Liver (tissue), 9 donors: Measurements from ENCODE around the gene NDUFS2. TPM values are rescaled to one million over a fixed set of nuclear protein-coding genes. Genes with fewer than 3 reads are reported as not detected.

ENCODE experiments used
- DNase-seq: peaks from one replicate; pipeline ENCODE4 v3.0.0-alpha.2; 2017; ENCODE audit warnings: low spot score
- H3K27ac ChIP-seq, 2 donors: one replicate each; pipeline ENCODE4 v1.7.0; 2013; ENCODE audit warnings: inconsistent platforms in 2 of 2, low read length in 2 of 2, control low read depth in 1 of 2, low read depth in 1 of 2, mild to moderate bottlenecking in 1 of 2
- H3K27me3 ChIP-seq, 4 donors: one replicate each; pipeline versions ENCODE4 v1.6.1 to v1.7.0; 2013; ENCODE audit warnings: low read length in 3 of 4, inconsistent platforms in 1 of 4, mild to moderate bottlenecking in 1 of 4, moderate library complexity in 1 of 4; ENCODE audit not compliant: control insufficient read depth in 4 of 4, insufficient read depth in 4 of 4
- H3K36me3 ChIP-seq, 4 donors: one replicate each; pipeline versions ENCODE4 v1.6.1 to v1.7.0; 2013; ENCODE audit warnings: low read length in 3 of 4, mild to moderate bottlenecking in 3 of 4, low read depth in 1 of 4, moderate library complexity in 1 of 4; ENCODE audit not compliant: control insufficient read depth in 4 of 4, insufficient read depth in 3 of 4
- H3K4me1 ChIP-seq, 4 donors: one replicate each; pipeline versions ENCODE4 v1.6.1 to v1.7.0; 2013; ENCODE audit warnings: low read length in 3 of 4, mild to moderate bottlenecking in 3 of 4, moderate library complexity in 1 of 4; ENCODE audit not compliant: control insufficient read depth in 4 of 4, insufficient read depth in 4 of 4
- H3K4me3 ChIP-seq, 3 donors: one replicate each; pipeline versions ENCODE4 v1.6.1 to v1.7.0; 2013; ENCODE audit warnings: low read length in 3 of 3, control low read depth in 1 of 3, low read depth in 1 of 3, mild to moderate bottlenecking in 1 of 3
- H3K9ac ChIP-seq, 2 donors: one replicate each; pipeline ENCODE4 v1.7.0; 2013; ENCODE audit warnings: low read length in 2 of 2, mild to moderate bottlenecking in 2 of 2, moderate library complexity in 2 of 2, control low read depth in 1 of 2, low read depth in 1 of 2
- H3K9me3 ChIP-seq, 4 donors: one replicate each; pipeline versions ENCODE4 v1.6.1 to v1.7.0; 2013; ENCODE audit warnings: low read length in 3 of 4; ENCODE audit not compliant: control insufficient read depth in 4 of 4
- ATF3 ChIP-seq: IDR thresholded peaks from 2 replicates; pipeline ENCODE4 v1.6.1; 2016; ENCODE audit warnings: antibody characterized with exemption
- EGR1 ChIP-seq, 2 donors: IDR thresholded peaks; 2 replicates each; pipeline ENCODE4 v1.6.1; 2016 to 2018; ENCODE audit warnings: antibody characterized with exemption in 2 of 2, low read depth in 2 of 2
- FOXA1 ChIP-seq: IDR thresholded peaks from 2 replicates; pipeline ENCODE4 v1.6.1; 2016; ENCODE audit warnings: antibody characterized with exemption
- FOXA2 ChIP-seq: IDR thresholded peaks from 2 replicates; pipeline ENCODE4 v1.6.1; 2016; ENCODE audit warnings: antibody characterized with exemption
- GABPA ChIP-seq, 2 donors: IDR thresholded peaks in 1 of 2; conservative IDR thresholded peaks in 1 of 2; 2 replicates each; pipeline ENCODE4 v1.6.1; 2016; ENCODE audit warnings: antibody characterized with exemption in 2 of 2, mild to moderate bottlenecking in 1 of 2, moderate library complexity in 1 of 2
- HNF4A ChIP-seq, 2 donors: conservative IDR thresholded peaks; 2 replicates each; pipeline ENCODE4 v1.6.1; 2016; ENCODE audit warnings: antibody characterized with exemption in 2 of 2, mild to moderate bottlenecking in 2 of 2
- HNF4G ChIP-seq: IDR thresholded peaks from 2 replicates; pipeline ENCODE4 v1.6.1; 2016; ENCODE audit warnings: antibody characterized with exemption
- JUND ChIP-seq, 2 donors: IDR thresholded peaks; 2 replicates each; pipeline ENCODE4 v1.6.1; 2016; ENCODE audit warnings: antibody characterized with exemption in 2 of 2
- NR2F2 ChIP-seq: IDR thresholded peaks from 2 replicates; pipeline ENCODE4 v1.6.1; 2016; ENCODE audit warnings: antibody characterized with exemption
- RAD21 ChIP-seq, 2 donors: IDR thresholded peaks; 2 replicates each; pipeline ENCODE4 v1.6.1; 2016; ENCODE audit warnings: antibody characterized with exemption in 2 of 2, mild to moderate bottlenecking in 2 of 2
- REST ChIP-seq: IDR thresholded peaks from 2 replicates; pipeline ENCODE4 v1.6.1; 2016; ENCODE audit warnings: antibody characterized with exemption, mild to moderate bottlenecking
- SP1 ChIP-seq: IDR thresholded peaks from 2 replicates; pipeline ENCODE4 v1.6.1; 2018; ENCODE audit warnings: antibody characterized with exemption, mild to moderate bottlenecking
- TAF1 ChIP-seq: conservative IDR thresholded peaks from 2 replicates; pipeline ENCODE4 v1.6.1; 2016; ENCODE audit warnings: antibody characterized with exemption, mild to moderate bottlenecking
- YY1 ChIP-seq: IDR thresholded peaks from 2 replicates; pipeline ENCODE4 v1.6.1; 2016; ENCODE audit warnings: antibody characterized with exemption, mild to moderate bottlenecking
- ZBTB33 ChIP-seq: IDR thresholded peaks from 2 replicates; pipeline ENCODE4 v1.6.1; 2016; ENCODE audit warnings: antibody characterized with exemption
- WGBS: extraction: QIAGEN DNeasy Blood & Tissue Kit; methylation state at CpG from one replicate; pipeline ENCODE4 v1.1.7; 2013; 5-methylcytosine and 5-hydroxymethylcytosine counted together
- polyA plus RNA-seq, 2 donors: library from polyadenylated mRNA; stranded (reverse) in 1 of 2; unstranded in 1 of 2; fragments of 200-250 nt in 1 of 2; fragments of >200 nt in 1 of 2; fragmentation: Nextera tagmentation in 1 of 2; extraction: Ambion mirVana in 1 of 2; gene quantifications; one replicate each; pipeline versions ENCODE4 v1.2.1 to v1.2.3, GENCODE V29; 2013 to 2015
- total RNA-seq, 2 donors: library from RNA; depleted of rRNA; stranded (reverse); fragments of >200 nt; gene quantifications; one replicate each; pipeline ENCODE4 v1.2.3, GENCODE V29; 2014
- TF ChIP-seq, protein P1 (sequence below): fragments of 150-350 bp; IDR thresholded peaks from 2 replicates; pipeline ENCODE4 v1.5.1; 2017; ENCODE audit warnings: improper control_type of control experiment, low read depth, low read length; ENCODE audit not compliant: missing input control
- TF ChIP-seq, protein P2 (sequence below): IDR thresholded peaks from 2 replicates; pipeline ENCODE4 v1.6.1; 2016; ENCODE audit warnings: antibody characterized with exemption
- donor health status: healthy.
- donor health status: healthy.
- donor health status: healthy.
- donor health status: healthy.
- donor health status: healthy.

NDUFS2 gene
- total and polyA plus RNA-seq, 4 donors = 93.3 to 167 (median 120) TPM

GRCh38 chr1:161188381-161188780 is 13.8 kb upstream of the NDUFS2 start:
- Histone ChIP-seq H3K27me3 (no peaks in the 10 kb centered on the region), H3K4me1 (peaks cover 6 to 13% (median 12%) of the 10 kb centered on the region in 4 donors), H3K9ac (no peak overlapping the region), H3K36me3 (peaks cover 0 to 5% (median under 1%) of the 10 kb centered on the region in 4 donors), H3K27ac (no peak overlapping the region), H3K9me3 (no peaks in the 10 kb centered on the region), H3K4me3 (no peak overlapping the region)
- TF ChIP-seq SP1 = no peak
- no peak for TF ChIP-seq TAF1
- TF ChIP-seq FOXA2 = no peak
- no peak for TF ChIP-seq NR2F2
- TF ChIP-seq, protein P1, sequence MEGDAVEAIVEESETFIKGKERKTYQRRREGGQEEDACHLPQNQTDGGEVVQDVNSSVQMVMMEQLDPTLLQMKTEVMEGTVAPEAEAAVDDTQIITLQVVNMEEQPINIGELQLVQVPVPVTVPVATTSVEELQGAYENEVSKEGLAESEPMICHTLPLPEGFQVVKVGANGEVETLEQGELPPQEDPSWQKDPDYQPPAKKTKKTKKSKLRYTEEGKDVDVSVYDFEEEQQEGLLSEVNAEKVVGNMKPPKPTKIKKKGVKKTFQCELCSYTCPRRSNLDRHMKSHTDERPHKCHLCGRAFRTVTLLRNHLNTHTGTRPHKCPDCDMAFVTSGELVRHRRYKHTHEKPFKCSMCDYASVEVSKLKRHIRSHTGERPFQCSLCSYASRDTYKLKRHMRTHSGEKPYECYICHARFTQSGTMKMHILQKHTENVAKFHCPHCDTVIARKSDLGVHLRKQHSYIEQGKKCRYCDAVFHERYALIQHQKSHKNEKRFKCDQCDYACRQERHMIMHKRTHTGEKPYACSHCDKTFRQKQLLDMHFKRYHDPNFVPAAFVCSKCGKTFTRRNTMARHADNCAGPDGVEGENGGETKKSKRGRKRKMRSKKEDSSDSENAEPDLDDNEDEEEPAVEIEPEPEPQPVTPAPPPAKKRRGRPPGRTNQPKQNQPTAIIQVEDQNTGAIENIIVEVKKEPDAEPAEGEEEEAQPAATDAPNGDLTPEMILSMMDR = no peak
- no peak for TF ChIP-seq ZBTB33
- TF ChIP-seq RAD21 (IDR thresholded peaks at IDR 0.05) = no peak
- no peak for TF ChIP-seq FOXA1
- TF ChIP-seq YY1 = no peak
- TF ChIP-seq EGR1 (IDR thresholded peaks at IDR 0.05; ENCODE audit: low read depth in 2 of 2) = no peak
- TF ChIP-seq REST = no peak
- no peak for TF ChIP-seq ATF3
- DNase-seq = no peak
- WGBS = 81% methylated on average over 6 of the region's 6 CpGs

- TF ChIP-seq HNF4G (no peak), GABPA (IDR thresholded peaks at IDR 0.05 in 1 of 2, conservative IDR thresholded peaks at IDR 0.05 in 1 of 2) (no peak), ZBTB33 (no peak), ATF3 (no peak), TAF1 (no peak), NR2F2 (no peak), JUND (IDR thresholded peaks at IDR 0.05) (no peak), FOXA1 (no peak), EGR1 (IDR thresholded peaks at IDR 0.05; ENCODE audit: low read depth in 2 of 2) (no peak), HNF4A (conservative IDR thresholded peaks at IDR 0.05) (no peak)
- TF ChIP-seq, protein P2, sequence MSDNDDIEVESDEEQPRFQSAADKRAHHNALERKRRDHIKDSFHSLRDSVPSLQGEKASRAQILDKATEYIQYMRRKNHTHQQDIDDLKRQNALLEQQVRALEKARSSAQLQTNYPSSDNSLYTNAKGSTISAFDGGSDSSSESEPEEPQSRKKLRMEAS = no peak
- H3K9ac ChIP-seq = no peak overlapping the region
- H3K27ac ChIP-seq = no peak overlapping the region
- no peak overlapping the region for H3K4me3 ChIP-seq
- no peaks in the 10 kb centered on the region for H3K9me3 ChIP-seq
- peaks cover 0 to 5% (median under 1%) of the 10 kb centered on the region in 4 donors for H3K36me3 ChIP-seq
- DNase-seq = no peak
- no peaks in the 10 kb centered on the region for H3K27me3 ChIP-seq
- peaks cover 9 to 20% (median 17%) of the 10 kb centered on the region in 4 donors for H3K4me1 ChIP-seq
- WGBS = 95% methylated on average over 5 of the region's 5 CpGs
Observed at GRCh38 chr1:161189036-161189435, 13.1 kb upstream of the NDUFS2 start.
